DND-41 (cell line): Measurements from ENCODE around the gene TMEM125.

Source experiments
- ATAC-seq: fragments of 200-7000 bp; cut with Tn5 transposase; 3 replicates; pipeline ENCODE4 v1.9.1; 2021; ENCODE audit warnings: low read depth; ENCODE audit not compliant: insufficient read depth
- DNase-seq: peaks from one replicate; pipeline ENCODE4 v3.0.0-alpha.2; 2020
- H2AFZ ChIP-seq: 2 replicates; pipeline ENCODE4 v1.6.0; 2012; ENCODE audit warnings: low read depth, low read length
- H3K27ac ChIP-seq: 2 replicates; pipeline ENCODE4 v1.5.1; 2012; ENCODE audit warnings: low read length, inconsistent platforms
- H3K27me3 ChIP-seq: fragments of 200-600 bp; sonication (generic); 2 replicates; pipeline ENCODE4 v1.6.0; 2012; ENCODE audit warnings: low read length, mild to moderate bottlenecking, inconsistent platforms; ENCODE audit not compliant: insufficient read depth, poor library complexity
- H3K36me3 ChIP-seq: 2 replicates; pipeline ENCODE4 v1.5.1; 2012; ENCODE audit warnings: low read length, inconsistent platforms; ENCODE audit not compliant: insufficient read depth
- H3K4me1 ChIP-seq: 2 replicates; pipeline ENCODE4 v1.5.1; 2012; ENCODE audit warnings: mild to moderate bottlenecking, low read length; ENCODE audit not compliant: insufficient read depth
- H3K4me2 ChIP-seq: 2 replicates; pipeline ENCODE4 v1.6.0; 2012; ENCODE audit warnings: mild to moderate bottlenecking, moderate library complexity, low read length, inconsistent platforms; ENCODE audit not compliant: insufficient read depth
- H3K4me3 ChIP-seq, 2 experiments: fragments of 200-600 bp in 1 of 2; shearing (Covaris generic) in 1 of 2; 2 replicates each; pipeline ENCODE4 v1.5.1; 2012 to 2016; ENCODE audit warnings: inconsistent platforms in 2 of 2, low read length in 2 of 2, mild to moderate bottlenecking in 2 of 2, low read depth in 1 of 2, moderate library complexity in 1 of 2
- H3K79me2 ChIP-seq: 2 replicates; pipeline ENCODE4 v1.6.0; 2012; ENCODE audit warnings: low read length, inconsistent platforms; ENCODE audit not compliant: insufficient read depth
- H3K9ac ChIP-seq: 2 replicates; pipeline ENCODE4 v1.6.0; 2012; ENCODE audit warnings: low read depth, mild to moderate bottlenecking, inconsistent platforms, low read length, moderate library complexity
- H3K9me3 ChIP-seq: 2 replicates; pipeline ENCODE4 v1.5.1; 2012; ENCODE audit warnings: low read length, moderate library complexity, mild to moderate bottlenecking, inconsistent platforms; ENCODE audit not compliant: insufficient read depth, severe bottlenecking
- H4K20me1 ChIP-seq: 2 replicates; pipeline ENCODE4 v1.6.0; 2012; ENCODE audit warnings: low read length; ENCODE audit not compliant: insufficient read depth
- CTCF ChIP-seq: IDR thresholded peaks from 2 replicates; pipeline ENCODE4 v1.5.1; 2012; ENCODE audit warnings: borderline replicate concordance, low read length, moderate library complexity, mild to moderate bottlenecking; ENCODE audit not compliant: poor library complexity, severe bottlenecking; ENCODE audit errors: extremely low read depth
- EZH2 ChIP-seq: IDR thresholded peaks from 3 replicates; pipeline ENCODE4 v1.6.1; 2012; ENCODE audit warnings: borderline replicate concordance, low read depth, mild to moderate bottlenecking, moderate library complexity, low read length, inconsistent platforms; ENCODE audit not compliant: severe bottlenecking

Gene TMEM125

GRCh38 chr1:43237121-43237520, 32.7 kb upstream of the TMEM125 start:
- DNase-seq: no peak
- Histone ChIP-seq H4K20me1 (no peaks in the 10 kb centered on the region), H3K9ac (no peak overlapping the region), H3K4me3 (no peak overlapping the region), H3K4me2 (no peak overlapping the region), H3K27me3 (peaks cover 5% of the 10 kb centered on the region), H2AFZ (no peak overlapping the region), H3K9me3 (no peaks in the 10 kb centered on the region), H3K27ac (no peak overlapping the region), H3K4me1 (no peaks in the 10 kb centered on the region), H3K79me2 (no peaks in the 10 kb centered on the region), H3K36me3 (no peaks in the 10 kb centered on the region)
- no peak for ATAC-seq
- TF ChIP-seq EZH2 (no peak), CTCF (no peak)

- ATAC-seq: no peak
- no peaks in the 10 kb centered on the region for H3K4me1 ChIP-seq
- TF ChIP-seq EZH2: no peak
- peak; percentile 51 for TF ChIP-seq CTCF
- H2AFZ ChIP-seq: no peak overlapping the region
- no peak for DNase-seq
- H3K4me2 ChIP-seq: no peak overlapping the region
- no peaks in the 10 kb centered on the region for H3K79me2 ChIP-seq
- H3K36me3 ChIP-seq: no peaks in the 10 kb centered on the region
- H3K27me3 ChIP-seq: peaks cover 6% of the 10 kb centered on the region
- H3K4me3 ChIP-seq: no peak overlapping the region
- H4K20me1 ChIP-seq: no peaks in the 10 kb centered on the region
- no peak overlapping the region for H3K9ac ChIP-seq
- no peak overlapping the region for H3K27ac ChIP-seq
- no peaks in the 10 kb centered on the region for H3K9me3 ChIP-seq
Measured at GRCh38 chr1:43238085-43238484, 31.7 kb upstream of the TMEM125 start.

- TF ChIP-seq CTCF (no peak), EZH2 (no peak)
- no peak overlapping the region for H3K4me3 ChIP-seq
- H3K9ac ChIP-seq: no peak overlapping the region
- H3K79me2 ChIP-seq: no peaks in the 10 kb centered on the region
- DNase-seq (no peak), ATAC-seq (no peak)
- no peaks in the 10 kb centered on the region for H3K36me3 ChIP-seq
- H3K27ac ChIP-seq: no peak overlapping the region
- no peaks in the 10 kb centered on the region for H3K9me3 ChIP-seq
- no peaks in the 10 kb centered on the region for H3K4me1 ChIP-seq
- H4K20me1 ChIP-seq: no peaks in the 10 kb centered on the region
- no peak overlapping the region for H2AFZ ChIP-seq
- peaks cover 8% of the 10 kb centered on the region for H3K27me3 ChIP-seq
- no peak overlapping the region for H3K4me2 ChIP-seq
Measured at GRCh38 chr1:43238991-43239469, 30.8 kb upstream of the TMEM125 start.

- no peaks in the 10 kb centered on the region for H3K4me1 ChIP-seq
- TF ChIP-seq EZH2: no peak
- no peak for TF ChIP-seq CTCF
- DNase-seq (no peak), ATAC-seq (no peak)
- no peak overlapping the region for H3K4me2 ChIP-seq
- H2AFZ ChIP-seq: no peak overlapping the region
- H3K36me3 ChIP-seq: no peaks in the 10 kb centered on the region
- no peak overlapping the region for H3K9ac ChIP-seq
- H3K27me3 ChIP-seq: peaks cover 8% of the 10 kb centered on the region
- no peaks in the 10 kb centered on the region for H4K20me1 ChIP-seq
- no peak overlapping the region for H3K27ac ChIP-seq
- no peaks in the 10 kb centered on the region for H3K79me2 ChIP-seq
- no peak overlapping the region for H3K4me3 ChIP-seq
- H3K9me3 ChIP-seq: no peaks in the 10 kb centered on the region
Measured at GRCh38 chr1:43239484-43239883, 30.3 kb upstream of the TMEM125 start.
